GM18508 (cell line): Measurements from ENCODE around the gene IMMP2L.
"Not testable (repeated sequence)": the region's sequence is repeated elsewhere in the genome, so short reads cannot be mapped to it uniquely, and the experiment has no call there.

ENCODE experiments used
- ATAC-seq: cut with Tn5 transposase; IDR thresholded peaks from one replicate; pipeline ENCODE4 v1.9.1; 2021; ENCODE audit warnings: moderate number of reproducible peaks; ENCODE audit not compliant: insufficient read depth, unreplicated experiment

Gene IMMP2L

DNA sequence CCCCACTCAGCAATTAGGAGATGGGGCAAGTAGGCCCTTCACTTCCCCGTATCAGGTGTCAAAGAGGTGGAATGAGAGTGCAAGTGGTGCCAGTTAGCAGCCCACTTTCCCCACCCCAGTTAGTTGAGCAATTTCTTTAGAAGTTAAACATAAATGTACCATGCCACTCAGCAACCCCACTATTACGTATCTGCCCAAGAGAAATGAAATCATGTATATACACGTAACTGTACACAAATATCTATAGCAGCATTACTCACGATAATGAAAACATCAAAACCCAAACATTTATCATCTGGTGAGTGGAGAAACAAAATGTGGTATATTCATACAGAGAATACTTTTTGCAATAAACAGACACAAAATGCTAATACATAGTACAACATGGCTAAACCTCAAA is 50.4 kb downstream of the IMMP2L start:
- no peak for ATAC-seq

DNA sequence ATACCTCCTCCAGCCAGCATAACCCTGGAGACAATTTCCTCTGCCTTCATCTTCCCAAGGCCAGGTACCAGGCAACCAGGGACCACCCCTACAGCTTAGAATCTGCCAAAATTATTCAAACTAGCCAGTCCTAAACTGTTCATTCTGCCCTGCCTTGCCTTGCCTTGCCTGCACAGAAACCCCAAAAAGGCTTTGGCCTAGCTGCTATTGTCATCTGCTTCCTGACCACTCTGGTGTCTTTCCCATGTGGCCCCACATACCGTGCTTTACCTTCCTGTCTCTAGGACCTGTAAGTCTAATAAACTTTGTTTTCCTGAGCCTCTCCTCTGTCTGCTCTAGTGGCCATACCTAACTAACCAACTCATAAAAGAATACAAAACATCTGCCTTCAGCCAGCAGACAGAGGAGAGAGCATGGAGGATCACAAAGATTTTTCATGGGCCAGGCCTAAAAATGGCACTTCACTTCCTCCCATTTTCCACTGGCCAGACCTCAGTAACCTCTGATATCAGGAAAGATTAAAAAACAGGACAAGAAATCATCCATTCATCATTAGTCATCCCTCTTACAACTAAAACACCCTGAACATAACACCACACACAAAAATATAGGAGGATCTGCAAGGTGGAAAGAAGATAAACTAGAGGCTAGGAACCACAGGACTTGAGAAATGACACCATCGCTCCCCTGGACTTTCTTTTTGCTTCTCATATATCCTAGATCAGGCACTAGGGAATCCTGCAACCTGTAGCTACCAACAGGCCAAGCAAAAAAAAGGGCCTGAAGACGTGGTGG is 51.5 kb downstream of the IMMP2L start:
- no peak for ATAC-seq

DNA sequence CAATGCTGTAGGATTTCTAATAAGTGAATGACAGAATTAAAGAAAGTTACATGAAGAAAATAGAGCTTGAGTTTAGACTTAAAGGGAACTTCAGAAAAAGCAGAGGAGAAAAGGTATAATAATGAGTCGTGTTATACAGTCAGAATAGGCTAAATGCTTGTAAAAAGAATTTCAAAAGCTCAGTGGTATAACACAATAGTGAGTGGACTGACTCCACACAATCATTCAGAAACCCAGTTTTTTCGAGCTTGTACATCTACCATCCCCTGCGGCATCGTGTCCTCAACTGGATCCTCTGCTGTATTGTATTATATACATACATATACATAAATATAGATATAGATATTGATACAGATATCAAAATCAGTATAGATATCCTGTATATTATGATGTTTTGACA is 52.2 kb downstream of the IMMP2L start:
- ATAC-seq = no peak

DNA sequence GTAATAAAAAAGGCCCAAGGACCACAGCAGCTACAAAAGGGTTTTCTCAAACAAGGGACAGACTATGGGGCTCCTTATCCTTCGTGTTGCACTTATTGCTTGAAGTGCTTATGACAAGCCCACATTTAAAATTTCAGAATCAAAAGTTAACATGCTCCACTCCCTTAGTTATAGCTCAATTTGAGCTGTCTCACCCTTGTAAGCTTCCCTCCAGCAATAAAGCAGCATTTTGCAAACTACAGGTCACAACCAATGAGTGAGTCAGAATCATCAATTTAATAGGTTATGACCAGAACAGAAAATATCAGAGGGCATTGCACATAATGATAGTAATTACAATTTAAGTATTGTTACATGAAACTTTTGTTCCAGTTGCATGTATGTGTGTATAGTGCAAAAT is 53.0 kb downstream of the IMMP2L start:
- no peak for ATAC-seq

DNA sequence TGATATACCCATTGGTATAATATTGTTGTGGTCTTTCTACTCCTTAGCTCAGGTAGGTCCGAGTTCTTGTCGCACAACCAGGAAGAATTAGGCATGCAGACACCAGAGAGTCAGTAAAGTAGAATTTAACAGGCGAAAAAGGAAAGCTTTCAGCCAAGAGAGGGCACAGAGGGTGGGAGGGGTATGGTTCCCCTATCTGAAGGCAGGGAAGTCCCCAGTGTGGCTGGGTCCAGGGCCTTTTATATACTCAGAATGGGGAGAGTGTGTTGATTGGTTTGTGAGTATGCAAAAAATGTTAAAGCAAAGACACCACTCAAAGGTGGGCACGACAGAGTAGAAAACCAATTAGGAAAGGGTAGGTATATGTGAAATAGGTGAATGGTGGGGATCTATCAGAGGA is 53.9 kb downstream of the IMMP2L start:
- peak; percentile 61 for ATAC-seq

DNA sequence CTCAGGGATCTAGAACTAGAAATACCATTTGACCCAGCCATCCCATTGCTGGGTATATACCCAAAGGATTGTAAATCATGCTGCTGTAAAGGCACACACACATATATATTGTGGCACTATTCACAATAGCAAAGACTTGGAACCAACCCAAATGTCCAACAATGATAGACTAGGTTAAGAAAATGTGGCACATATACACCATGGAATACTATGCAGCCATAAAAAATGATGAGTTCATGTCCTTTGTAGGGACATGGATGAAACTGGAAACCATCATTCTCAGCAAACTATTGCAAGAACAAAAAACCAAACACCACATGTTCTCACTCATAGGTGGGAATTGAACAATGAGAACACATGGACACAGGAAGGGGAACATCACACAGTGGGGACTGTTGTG is 56.9 kb downstream of the IMMP2L start:
- ATAC-seq = not testable (repeated sequence)

DNA sequence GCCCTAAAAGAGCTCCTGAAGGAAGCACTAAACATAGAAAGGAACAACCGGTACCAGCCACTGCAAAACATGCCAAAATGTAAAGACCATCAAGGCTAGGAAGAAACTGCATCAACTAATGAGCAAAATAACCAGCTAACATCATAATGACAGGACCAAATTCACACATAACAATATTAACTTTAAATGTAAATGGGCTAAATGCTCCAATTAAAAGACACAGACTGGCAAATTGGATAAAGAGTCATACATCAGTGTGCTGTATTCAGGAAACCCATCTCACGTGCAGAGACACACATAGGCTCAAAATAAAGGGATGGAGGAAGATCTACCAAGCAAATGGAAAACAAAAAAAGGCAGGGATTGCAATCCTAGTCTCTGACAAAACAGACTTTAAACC is 60.5 kb downstream of the IMMP2L start:
- ATAC-seq = not testable (repeated sequence)

DNA sequence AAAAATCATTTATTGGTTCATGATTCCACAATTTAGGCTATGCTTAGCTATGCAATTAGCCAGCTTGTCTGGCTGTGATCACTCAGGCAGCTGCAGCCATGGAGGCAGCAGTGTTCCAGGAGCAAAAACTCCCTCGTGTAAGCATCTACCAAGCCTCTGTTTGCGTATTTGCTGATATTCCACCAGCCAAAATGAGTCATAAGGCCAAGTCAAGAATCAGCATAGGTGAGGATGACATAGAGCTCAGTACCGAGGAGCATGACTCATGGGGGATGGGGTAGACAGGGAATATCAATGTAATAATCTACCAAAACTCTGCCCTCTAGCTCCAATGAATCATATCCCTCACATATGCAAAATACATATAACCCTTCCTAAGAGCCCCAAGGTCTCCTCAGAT is 63.3 kb downstream of the IMMP2L start:
- ATAC-seq = no peak

DNA sequence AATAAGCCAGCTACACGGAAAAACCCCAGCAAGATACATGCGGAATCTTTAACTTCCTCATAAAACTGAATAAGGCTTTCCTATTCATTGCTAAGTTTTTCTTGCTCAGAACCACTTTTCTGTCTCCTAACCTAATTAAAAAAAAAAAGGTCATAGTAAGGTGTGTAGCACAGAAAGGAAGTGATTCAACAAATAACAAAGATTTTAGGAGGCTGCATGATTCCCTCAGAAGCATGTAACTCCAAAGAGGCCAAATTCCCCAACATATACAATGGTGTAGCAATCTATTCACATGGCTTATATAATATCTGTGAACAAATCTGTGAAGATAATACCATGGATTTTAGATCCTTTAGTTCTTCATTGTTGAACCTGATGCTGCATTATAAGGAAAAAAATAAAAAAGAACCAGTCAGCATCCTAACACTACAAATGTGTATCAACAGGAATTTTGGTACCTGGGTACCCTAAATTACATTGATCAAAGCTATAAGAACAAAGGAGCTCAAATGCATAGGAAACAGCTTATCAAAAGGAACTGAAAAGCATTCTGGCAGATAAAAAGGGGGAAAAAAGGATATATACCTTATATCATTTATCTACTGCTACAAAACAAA is 63.8 kb downstream of the IMMP2L start:
- ATAC-seq = no peak

DNA sequence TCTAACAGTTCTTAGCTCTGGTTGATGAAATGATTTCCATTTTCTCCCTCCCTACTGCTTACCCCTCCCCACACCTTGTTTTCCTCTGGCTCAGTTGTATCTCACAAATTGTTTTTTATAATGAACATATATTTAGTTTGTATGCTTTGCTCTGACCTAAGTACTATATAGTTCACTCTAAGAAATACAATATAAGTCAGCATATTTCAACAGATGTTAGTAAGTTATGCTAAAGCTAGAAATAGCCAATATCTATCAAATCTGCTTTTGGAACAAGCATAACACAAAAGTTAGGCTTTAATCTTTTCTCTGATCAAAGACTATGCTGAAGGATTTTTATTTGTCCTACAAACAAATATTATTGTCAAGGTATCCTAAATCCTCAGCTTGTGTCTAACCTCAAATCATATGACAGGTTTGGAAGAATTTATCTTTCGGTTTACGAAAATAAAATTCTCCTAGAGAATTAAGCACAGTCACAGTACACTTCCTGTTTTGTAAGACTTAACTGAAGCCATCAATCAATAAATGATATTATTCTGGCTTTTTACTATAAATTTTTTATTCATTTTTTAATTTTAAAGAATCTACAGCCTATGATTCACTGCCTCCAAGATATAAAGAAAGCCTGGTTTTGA is 67.0 kb downstream of the IMMP2L start:
- ATAC-seq = no peak

DNA sequence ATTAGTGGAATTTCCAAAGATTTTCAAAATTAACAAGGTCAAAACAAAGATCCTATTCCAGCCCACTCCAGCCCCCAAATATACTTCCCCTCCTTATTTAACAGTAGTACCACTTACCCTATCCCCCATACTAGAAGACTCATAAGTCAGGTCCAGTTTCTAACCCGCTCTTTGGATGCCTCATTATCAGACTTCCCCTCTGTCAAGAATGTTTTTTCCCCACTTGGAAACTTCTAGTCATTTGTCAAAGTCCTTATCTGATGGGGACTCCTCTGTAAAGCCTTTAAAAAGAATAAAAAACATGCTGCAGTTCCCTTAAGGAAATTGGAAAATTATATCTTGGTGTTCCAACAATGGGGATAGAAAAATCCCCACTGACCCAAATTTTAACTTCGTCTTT is 70.1 kb downstream of the IMMP2L start:
- no peak for ATAC-seq

DNA sequence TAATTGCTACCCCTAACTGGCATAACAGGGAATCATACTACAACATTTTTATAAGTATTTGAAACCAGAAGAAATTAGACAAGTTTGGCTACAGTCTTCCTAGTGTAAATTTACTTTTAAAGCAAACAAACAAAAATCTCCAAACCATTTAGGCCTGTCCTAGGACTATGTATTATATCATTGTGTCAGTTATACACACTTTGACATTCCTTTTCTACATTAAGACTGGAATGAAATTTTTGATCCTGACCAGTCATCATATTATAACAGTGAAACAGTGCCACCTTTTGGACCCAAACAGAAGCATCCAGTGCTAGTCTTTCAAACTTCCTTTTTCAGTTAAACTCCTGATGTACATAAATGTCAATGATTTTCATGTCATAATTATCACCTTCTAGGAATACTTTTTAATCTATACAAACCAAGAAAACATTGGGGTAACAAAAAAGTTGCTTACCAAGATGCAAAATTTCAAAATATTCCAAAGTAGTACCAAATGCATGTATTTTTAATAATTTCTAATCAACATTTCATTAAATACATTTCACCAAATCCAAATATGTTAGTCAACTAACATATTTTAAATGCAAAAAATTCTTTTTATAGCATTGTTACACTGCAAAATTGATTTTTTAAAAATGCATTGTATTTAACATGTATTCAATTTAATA is 75.7 kb downstream of the IMMP2L start:
- peak; percentile 60 for ATAC-seq

DNA sequence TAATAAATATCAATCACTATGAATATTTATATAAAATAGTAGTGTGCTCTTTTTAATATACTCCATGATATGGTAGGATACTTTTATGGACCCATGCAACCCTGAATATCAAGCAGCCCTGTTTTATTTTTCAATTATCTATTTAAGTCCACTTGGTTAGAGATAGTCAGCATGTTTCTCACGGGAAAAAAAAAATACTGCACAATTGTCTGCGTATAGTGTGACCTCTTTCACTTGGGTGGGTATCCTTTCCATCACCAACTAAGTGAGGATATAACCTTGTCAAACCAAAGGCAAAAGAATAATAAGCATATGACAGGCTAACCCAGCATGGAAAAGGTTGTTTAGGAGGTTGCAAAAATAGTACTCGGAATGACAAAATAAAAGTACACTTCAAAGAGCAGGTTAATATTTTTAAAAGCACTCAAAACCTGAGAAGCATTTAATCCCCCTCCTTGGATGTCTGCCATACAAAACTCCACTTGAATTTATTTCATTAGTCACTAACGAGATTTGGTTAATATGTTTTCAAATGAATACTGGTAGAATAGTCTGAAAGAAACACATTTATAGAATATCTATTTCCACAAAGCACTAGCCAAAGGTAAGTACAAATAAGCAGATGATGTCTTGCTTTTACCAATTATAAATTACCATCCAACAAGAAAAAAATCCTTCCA is 76.5 kb downstream of the IMMP2L start:
- no peak for ATAC-seq

DNA sequence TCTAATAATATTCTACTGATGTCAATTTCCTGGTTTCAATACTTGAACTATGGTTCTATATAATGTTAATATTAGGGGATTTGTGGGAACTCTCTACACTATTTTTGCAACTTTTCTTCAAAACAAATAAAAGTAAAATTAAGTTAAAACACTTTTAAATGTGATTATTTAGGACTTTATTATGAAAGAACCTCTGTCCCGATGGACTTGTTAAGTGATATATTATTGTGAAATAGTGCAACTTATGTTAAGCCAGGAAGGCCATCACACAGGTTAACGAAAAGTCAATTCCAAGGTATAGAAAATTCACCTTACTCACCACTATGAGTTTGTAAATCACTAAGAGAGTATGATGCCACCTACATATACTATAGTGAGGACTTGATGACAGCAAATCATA is 79.2 kb downstream of the IMMP2L start:
- ATAC-seq = no peak

DNA sequence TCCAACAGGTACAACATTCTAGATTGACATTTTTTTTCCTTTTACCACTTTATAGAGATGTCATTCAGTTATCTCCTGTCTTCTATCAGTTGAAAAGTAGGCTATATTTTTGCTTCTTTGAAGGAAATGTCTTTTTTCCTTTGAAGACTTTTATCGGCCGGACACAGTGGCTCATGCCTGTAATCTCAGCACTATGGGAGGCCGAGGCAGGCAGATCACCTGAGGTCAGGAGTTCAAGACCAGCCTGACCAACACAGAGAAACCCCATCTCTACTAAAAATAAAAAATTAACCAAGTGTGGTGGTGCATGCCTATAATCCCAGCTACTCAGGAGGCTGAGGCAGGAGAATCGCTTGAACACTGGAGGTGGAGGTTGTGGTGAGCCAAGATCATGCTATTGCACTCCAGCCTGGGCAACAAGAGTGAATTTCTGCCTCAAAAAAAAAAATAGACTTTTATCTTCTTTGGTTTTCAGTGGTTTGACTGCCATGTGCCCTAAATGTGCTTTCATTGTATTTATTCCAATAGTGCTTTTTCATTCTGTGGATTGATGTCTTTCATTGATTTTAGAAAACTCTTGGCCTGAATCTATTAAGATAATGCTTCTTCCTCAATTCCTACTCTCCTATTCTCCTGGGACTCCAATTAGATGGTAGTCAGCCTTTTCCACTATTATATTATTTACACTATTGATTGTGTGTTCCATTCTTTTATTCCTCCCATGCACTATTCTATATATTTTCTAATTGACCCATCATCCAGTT is 84.6 kb downstream of the IMMP2L start:
- no peak for ATAC-seq

DNA sequence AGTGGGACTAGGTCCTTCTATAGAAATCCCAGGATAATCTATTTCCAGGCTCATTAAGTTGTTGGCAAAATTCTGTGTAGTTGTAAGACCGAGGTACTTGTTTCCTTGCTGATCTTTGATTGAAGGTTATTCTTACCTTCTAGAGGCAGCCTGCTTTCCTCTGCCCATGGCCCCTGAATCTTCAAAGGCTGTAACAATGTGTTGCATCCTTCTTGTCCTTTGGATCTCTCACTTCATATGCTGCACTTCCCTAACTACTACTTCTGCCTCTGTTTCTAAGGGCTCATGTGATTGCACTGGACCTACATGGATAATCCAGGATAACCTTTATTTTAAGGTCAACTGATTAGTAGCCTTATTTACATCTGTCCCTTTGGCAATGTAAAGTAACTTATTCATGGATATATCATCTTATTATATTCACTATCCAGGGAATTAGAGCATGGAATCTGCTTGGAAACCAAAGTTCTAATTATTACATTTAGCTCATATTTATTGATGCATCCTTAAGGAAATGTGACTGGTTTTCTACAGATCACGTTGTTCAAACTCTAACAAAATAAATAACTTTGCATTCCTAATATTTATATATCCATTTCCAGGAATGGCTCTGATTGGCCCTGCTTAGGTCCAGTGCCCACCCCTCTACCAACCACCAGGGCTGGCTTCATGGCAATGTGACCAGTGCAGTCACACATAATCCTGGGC is 85.6 kb downstream of the IMMP2L start:
- no peak for ATAC-seq

DNA sequence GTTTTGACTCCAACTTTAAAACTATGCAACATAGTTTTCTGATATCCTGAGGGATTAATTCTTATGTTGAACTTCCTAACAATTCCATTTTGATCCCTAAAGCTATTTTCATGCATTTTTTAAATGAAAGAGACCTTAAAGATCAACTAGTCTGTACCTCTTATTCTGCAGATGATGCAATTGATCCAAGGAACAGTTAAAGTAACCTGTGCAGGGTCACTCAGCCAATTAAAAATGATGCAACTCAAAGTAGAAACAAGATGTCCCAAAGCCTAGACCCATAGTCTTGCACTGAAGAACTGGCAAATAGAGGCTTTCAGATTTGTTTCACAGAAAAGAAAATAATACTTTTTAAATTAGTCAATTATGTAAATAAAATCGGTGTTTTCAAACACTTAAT is 86.3 kb downstream of the IMMP2L start:
- no peak for ATAC-seq

DNA sequence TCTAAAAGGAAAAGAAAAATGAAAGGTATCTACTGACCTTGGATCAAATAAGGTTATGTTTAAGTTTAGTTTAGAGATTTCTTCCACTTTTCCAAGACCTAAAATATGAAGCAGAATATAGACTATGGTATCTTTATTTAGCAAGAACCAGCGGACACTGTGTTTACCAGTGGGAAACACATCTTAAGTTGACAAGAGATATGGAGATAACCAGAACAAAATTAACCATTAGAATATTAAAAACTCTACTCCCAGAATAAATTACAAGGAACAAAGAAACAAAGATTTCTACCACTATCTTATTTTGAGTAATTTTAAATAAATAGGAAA is 86.9 kb downstream of the IMMP2L start:
- ATAC-seq = no peak

DNA sequence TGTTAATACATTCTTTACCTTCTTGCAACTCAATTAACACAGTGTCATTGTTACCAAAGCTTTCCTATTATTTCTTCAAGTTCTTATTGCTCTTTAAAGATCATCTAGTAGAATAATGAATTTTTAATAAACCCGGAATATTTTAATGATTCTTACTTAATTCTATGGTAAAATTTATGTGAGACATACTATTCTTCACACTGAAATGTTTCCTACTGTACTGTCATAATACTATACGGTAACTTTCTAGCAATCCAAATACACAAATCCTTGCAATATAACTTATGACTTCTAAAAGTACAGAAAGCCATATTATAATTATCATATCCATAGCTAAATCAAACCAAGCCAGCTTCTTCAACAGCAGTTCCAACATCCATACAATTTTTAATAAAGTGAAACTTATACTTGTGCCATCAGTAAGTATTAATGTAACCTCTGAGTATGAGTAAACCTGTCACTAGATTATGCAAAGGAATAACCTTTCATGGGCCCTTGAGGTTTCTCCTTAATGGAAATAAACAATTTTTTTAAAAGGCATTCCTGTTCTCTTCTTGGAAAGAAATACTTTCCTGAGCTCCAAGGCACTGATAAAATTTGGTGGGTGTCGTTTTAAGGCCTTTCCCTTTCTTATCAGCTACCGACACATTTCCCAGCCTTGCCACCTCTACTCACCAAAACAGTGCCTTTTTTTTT is 87.4 kb downstream of the IMMP2L start:
- ATAC-seq = no peak
